Heart left ventricle (tissue), 13 donors: ENCODE results near the gene PLB1.

Experiments
- POLR2A ChIP-seq, 2 donors: fragments of 450-650 bp; IDR thresholded peaks; one replicate each; pipeline ENCODE4 v1.6.1; 2017; ENCODE audit warnings: antibody characterized with exemption in 2 of 2, mild to moderate bottlenecking in 2 of 2, moderate library complexity in 2 of 2
- TF ChIP-seq, protein P1 (sequence below), 12 donors: fragments of 200-600 bp; sonication (generic) in 4 of 12; IDR thresholded peaks; one replicate each; pipeline versions ENCODE4 v1.5.0 to v1.8.0; 2018 to 2022; ENCODE audit warnings: antibody characterized with exemption in 12 of 12, mild to moderate bottlenecking in 5 of 12
- donor health status: ischemic (EF 13 %, LVEDD 7.1; RV severe dilation, severe dysfunction).
- donor health status: DM: no; HTN: yes; CAD: no.
- donor health status: DM: no; HTN: no; CAD: no.
- donor health status: ischemic (EF 25% LVEDD 6.9; RV normal size, moderate dysfunction).
- donor health status: ischemic (EF 25% LVEDD 5.7; RV mildly dilated, moderate dysfunction).
- donor health status: ischemic (EF 35%, LVEDD 5.7; RV mildly dilated, moderate dysfunction).
- donor health status: nonischemic (EF 11% LVEDD 7.7; RV severe dilation, severe dysfunction).
- donor health status: DM: yes; HTN: yes; CAD: no.
- donor health status: PGD.
- donor health status: ischemic (EF 29% LVEDD 5.4; RV normal size, mild dysfunction).
- donor health status: nonischemic (EF 23%, LVEDD 6.1; RV moderate dilation, normal function).

DNA sequence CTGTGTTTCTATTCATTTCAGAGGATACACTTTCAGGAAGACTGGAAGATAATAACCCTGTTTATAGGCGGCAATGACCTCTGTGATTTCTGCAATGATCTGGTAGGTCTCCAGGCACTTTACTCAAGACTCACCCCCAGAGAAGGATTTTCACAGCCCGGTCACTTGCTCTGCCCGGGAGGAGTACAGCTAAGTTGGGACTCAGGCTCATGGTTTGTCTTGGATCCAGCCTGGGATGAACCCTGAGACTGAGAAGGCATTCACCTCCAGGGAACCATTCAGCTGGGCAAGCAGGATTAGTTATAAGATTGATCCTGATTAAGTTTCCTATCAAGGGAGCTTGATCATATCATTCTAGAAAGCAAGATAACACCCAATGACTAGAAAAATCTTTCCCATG lies 83.7 kb downstream of the PLB1 start:
- TF ChIP-seq, protein P1, sequence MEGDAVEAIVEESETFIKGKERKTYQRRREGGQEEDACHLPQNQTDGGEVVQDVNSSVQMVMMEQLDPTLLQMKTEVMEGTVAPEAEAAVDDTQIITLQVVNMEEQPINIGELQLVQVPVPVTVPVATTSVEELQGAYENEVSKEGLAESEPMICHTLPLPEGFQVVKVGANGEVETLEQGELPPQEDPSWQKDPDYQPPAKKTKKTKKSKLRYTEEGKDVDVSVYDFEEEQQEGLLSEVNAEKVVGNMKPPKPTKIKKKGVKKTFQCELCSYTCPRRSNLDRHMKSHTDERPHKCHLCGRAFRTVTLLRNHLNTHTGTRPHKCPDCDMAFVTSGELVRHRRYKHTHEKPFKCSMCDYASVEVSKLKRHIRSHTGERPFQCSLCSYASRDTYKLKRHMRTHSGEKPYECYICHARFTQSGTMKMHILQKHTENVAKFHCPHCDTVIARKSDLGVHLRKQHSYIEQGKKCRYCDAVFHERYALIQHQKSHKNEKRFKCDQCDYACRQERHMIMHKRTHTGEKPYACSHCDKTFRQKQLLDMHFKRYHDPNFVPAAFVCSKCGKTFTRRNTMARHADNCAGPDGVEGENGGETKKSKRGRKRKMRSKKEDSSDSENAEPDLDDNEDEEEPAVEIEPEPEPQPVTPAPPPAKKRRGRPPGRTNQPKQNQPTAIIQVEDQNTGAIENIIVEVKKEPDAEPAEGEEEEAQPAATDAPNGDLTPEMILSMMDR (IDR thresholded peaks at IDR 0.05), result no peak
- no peak for TF ChIP-seq POLR2A (IDR thresholded peaks at IDR 0.05)
